ENCODE data around the gene CTCFL. TPM values are rescaled to one million over a fixed set of nuclear protein-coding genes. Genes with fewer than 3 reads are reported as not detected.
A peak's percentile ranks its signal among the peaks of the same experiment; 100 is the strongest.

Gene CTCFL
- total and polyA plus RNA-seq, 4 experiments from 2014 or later: not detected

DNA sequence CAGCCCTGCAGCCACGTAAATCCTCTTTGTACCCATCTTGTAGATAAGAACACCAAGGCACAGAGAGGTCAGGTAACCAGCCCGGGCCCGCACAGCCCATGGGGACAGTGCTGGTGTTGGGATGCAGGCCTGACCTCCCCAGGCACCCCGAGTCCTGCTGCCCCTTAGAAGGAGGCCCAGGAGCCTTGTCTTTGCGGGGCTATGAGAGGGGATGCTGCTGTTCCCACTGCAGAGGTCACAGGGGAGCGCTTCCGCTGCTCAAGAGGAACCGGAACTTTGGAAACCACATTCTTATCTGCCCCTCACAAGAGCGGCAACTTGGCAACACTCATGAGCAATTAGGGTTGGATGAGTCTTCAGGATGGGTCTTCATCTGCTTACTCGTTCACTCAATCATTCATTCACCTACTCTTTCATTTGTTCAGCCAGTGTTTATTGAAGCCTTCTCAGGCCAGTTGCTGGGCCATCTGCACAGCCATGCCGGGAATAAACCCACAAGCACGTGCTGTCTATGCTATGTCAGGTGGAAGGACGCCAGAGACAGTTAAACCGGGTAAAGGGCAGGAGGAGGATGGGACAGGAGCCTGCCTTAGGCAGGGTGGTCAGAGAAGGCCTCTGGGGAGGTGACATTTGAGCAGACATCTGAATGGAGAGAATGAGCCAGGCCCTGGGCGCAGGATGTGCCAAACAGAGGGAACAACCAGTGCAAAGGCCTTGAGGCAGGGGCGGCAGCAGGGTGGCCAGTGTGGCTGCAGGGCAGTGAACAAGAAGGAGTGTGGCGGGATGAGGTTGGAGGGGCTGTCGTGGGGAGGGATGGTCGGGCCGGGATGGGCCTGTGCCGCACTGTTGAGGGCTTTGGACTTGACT is 72.9 kb downstream of the CTCFL start:
- Mint-ChIP-seq H3K27me3 (no peaks in the 10 kb centered on the region), H3K4me3 (peak overlapping the region in 6 of 8 donors; percentile 28 to 81 (median 47)), H3K4me1 (peaks cover 18 to 35% (median 30%) of the 10 kb centered on the region in 4 donors), H3K36me3 (no peaks in the 10 kb centered on the region), H3K27ac (peak overlapping the region; percentile 43 to 81 (median 73)), H3K9me3 (peaks cover 0 to 3% (median 0%) of the 10 kb centered on the region in 8 donors)
- H3K9me3 ChIP-seq (ENCODE audit: control insufficient read depth in 1 of 2, low read length in 2 of 2): no peaks in the 10 kb centered on the region
- no peaks in the 10 kb centered on the region for H3K36me3 ChIP-seq (ENCODE audit: insufficient read depth, low read length)
- CTCF ChIA-PET (ENCODE audit: partially characterized antibody): no interaction called here
- POLR2A ChIA-PET (ENCODE audit: partially characterized antibody): interaction anchor here (0.8 kb wide), 1 partner anchor 54 kb away, joined by 3 read pairs; no protein-coding TSS in a partner anchor
- no peak overlapping the region for H3K27ac ChIP-seq (ENCODE audit: low read depth, low read length)
- H3K27me3 ChIP-seq (ENCODE audit: insufficient read depth, low read length): no peaks in the 10 kb centered on the region
- peaks cover 39% of the 10 kb centered on the region for H3K4me1 ChIP-seq (ENCODE audit: insufficient read depth, low read length)
- H3K4me3 ChIP-seq (ENCODE audit: low read length in 2 of 2): no peak overlapping the region
- DNase-seq: peak in 3 of 5 donors; percentile 18 to 43 (median 22)
- intact Hi-C loops (cut with micrococcal nuclease): no loop called here

DNA sequence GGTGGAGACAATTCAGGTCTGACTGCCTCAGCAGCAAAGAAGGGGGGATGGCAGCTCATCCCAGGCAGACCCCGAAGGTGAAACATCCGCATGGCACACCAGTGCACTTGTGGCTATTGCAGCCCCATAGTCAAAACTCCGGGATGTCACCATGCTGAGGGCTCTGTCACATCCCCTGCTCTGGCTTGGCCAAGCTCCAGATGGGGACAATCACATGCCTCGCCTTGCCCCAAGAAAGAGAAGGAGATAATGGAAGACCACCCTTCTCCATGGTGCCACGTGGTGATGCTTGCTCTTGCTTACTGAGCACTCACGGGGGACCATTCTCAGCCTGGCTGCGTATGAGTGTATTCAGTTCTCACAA is 73.5 kb downstream of the CTCFL start:
- no peaks in the 10 kb centered on the region for H3K36me3 ChIP-seq (ENCODE audit: insufficient read depth, low read length)
- peaks cover 39% of the 10 kb centered on the region for H3K4me1 ChIP-seq (ENCODE audit: insufficient read depth, low read length)
- H3K36me3 Mint-ChIP-seq: no peaks in the 10 kb centered on the region
- H3K4me3 Mint-ChIP-seq: peak overlapping the region in 3 of 8 donors; percentile 39 to 81 (median 55)
- H3K4me1 Mint-ChIP-seq: peaks cover 19 to 35% (median 30%) of the 10 kb centered on the region in 4 donors
- POLR2A ChIA-PET (ENCODE audit: partially characterized antibody): interaction anchor here (0.8 kb wide), 1 partner anchor 53 kb away, joined by 3 read pairs; no protein-coding TSS in a partner anchor
- no peak overlapping the region for H3K27ac ChIP-seq (ENCODE audit: low read depth, low read length)
- H3K27ac Mint-ChIP-seq: peak overlapping the region in 4 of 7 donors; percentile 35 to 81 (median 56)
- no peaks in the 10 kb centered on the region for H3K9me3 ChIP-seq (ENCODE audit: control insufficient read depth in 1 of 2, low read length in 2 of 2)
- H3K27me3 Mint-ChIP-seq: no peaks in the 10 kb centered on the region
- no peak for DNase-seq
- no peaks in the 10 kb centered on the region for H3K27me3 ChIP-seq (ENCODE audit: insufficient read depth, low read length)
- intact Hi-C loops (cut with micrococcal nuclease): no loop called here
- peaks cover 0 to 3% (median 0%) of the 10 kb centered on the region in 8 donors for H3K9me3 Mint-ChIP-seq
- H3K4me3 ChIP-seq (ENCODE audit: low read length in 2 of 2): no peak overlapping the region
- CTCF ChIA-PET (ENCODE audit: partially characterized antibody): no interaction called here

DNA sequence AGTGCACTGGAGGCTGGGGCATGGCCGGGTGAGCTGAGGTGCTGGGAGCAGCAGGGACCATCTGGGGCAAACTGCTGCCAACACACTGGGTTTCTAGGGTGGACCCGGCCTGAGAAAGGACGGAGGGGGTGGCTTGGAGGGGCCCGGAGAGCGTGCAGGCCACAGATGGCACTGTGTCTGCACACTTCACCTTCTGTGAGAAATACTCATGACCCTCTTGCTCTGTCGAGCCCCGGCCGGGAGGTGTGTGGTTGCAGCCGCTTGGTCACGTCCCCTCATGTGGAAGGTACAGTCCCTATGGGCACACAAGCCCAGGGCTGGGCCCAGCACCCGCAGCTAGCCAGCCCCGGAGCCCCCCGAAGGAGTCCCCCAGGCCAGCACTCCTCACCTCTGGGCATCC is 74.0 kb downstream of the CTCFL start:
- no peak for DNase-seq
- peaks cover 0 to 3% (median 0%) of the 10 kb centered on the region in 8 donors for H3K9me3 Mint-ChIP-seq
- peak overlapping the region in 1 of 7 donors; percentile 30 for H3K27ac Mint-ChIP-seq
- Histone ChIP-seq H3K9me3 (ENCODE audit: control insufficient read depth in 1 of 2, low read length in 2 of 2) (no peaks in the 10 kb centered on the region), H3K4me3 (ENCODE audit: low read length in 2 of 2) (no peak overlapping the region), H3K27ac (ENCODE audit: low read depth, low read length) (no peak overlapping the region), H3K4me1 (ENCODE audit: insufficient read depth, low read length) (peaks cover 39% of the 10 kb centered on the region), H3K27me3 (ENCODE audit: insufficient read depth, low read length) (no peaks in the 10 kb centered on the region), H3K36me3 (ENCODE audit: insufficient read depth, low read length) (no peaks in the 10 kb centered on the region)
- CTCF ChIA-PET (ENCODE audit: partially characterized antibody): interaction anchor here (0.9 kb wide), 1 partner anchor 16 kb away, joined by 3 read pairs; no protein-coding TSS in a partner anchor
- H3K36me3 Mint-ChIP-seq: no peaks in the 10 kb centered on the region
- H3K4me1 Mint-ChIP-seq: peaks cover 19 to 35% (median 30%) of the 10 kb centered on the region in 4 donors
- POLR2A ChIA-PET (ENCODE audit: partially characterized antibody): interaction anchor here (0.8 to 1.7 kb wide), 3 partner anchors 52 to 58 kb away, joined by 3 to 6 read pairs (median 6); no protein-coding TSS in a partner anchor
- H3K27me3 Mint-ChIP-seq: no peaks in the 10 kb centered on the region
- intact Hi-C loops (cut with micrococcal nuclease): no loop called here
- H3K4me3 Mint-ChIP-seq: peak overlapping the region in 4 of 8 donors; percentile 29 to 64 (median 59)

DNA sequence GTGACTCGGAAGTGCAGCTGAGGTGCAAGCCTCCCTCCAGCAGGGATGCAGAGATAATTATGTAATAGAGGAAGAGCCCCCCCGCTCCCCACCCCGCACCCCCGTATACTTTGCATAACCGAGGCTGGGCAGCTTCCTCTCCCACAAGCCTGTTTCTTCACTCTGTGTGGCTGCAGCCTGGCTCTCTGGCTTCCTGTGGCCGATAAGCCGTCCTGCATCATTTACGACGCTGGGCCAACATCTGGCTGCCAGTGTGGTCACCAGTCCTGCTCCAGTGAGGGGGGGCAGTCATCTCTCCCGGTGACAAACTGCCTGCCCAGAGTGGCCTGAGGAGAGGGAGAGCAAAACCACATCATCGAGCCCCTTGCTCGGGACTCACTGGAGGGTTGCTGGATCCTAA is 74.5 kb downstream of the CTCFL start:
- Histone ChIP-seq H3K9me3 (ENCODE audit: control insufficient read depth in 1 of 2, low read length in 2 of 2) (no peaks in the 10 kb centered on the region), H3K4me1 (ENCODE audit: insufficient read depth, low read length) (peaks cover 39% of the 10 kb centered on the region), H3K36me3 (ENCODE audit: insufficient read depth, low read length) (no peaks in the 10 kb centered on the region), H3K27ac (ENCODE audit: low read depth, low read length) (no peak overlapping the region), H3K27me3 (ENCODE audit: insufficient read depth, low read length) (no peaks in the 10 kb centered on the region), H3K4me3 (ENCODE audit: low read length in 2 of 2) (no peak overlapping the region)
- Mint-ChIP-seq H3K27ac (no peak overlapping the region), H3K4me3 (peak overlapping the region in 5 of 8 donors; percentile 29 to 64 (median 57)), H3K4me1 (peaks cover 19 to 35% (median 30%) of the 10 kb centered on the region in 4 donors), H3K27me3 (peaks cover 0 to 2% of the 10 kb centered on the region in 2 donors), H3K9me3 (peaks cover 0 to 3% (median 0%) of the 10 kb centered on the region in 8 donors), H3K36me3 (no peaks in the 10 kb centered on the region)
- ChIA-PET POLR2A (ENCODE audit: partially characterized antibody) (interaction anchor here (1.0 to 1.7 kb wide), 2 partner anchors 52 to 58 kb away, joined by 6 read pairs; no protein-coding TSS in a partner anchor), CTCF (ENCODE audit: partially characterized antibody) (interaction anchor here (0.9 kb wide), 1 partner anchor 15 kb away, joined by 3 read pairs; no protein-coding TSS in a partner anchor)
- no peak for DNase-seq
- intact Hi-C loops (cut with micrococcal nuclease): no loop called here

DNA sequence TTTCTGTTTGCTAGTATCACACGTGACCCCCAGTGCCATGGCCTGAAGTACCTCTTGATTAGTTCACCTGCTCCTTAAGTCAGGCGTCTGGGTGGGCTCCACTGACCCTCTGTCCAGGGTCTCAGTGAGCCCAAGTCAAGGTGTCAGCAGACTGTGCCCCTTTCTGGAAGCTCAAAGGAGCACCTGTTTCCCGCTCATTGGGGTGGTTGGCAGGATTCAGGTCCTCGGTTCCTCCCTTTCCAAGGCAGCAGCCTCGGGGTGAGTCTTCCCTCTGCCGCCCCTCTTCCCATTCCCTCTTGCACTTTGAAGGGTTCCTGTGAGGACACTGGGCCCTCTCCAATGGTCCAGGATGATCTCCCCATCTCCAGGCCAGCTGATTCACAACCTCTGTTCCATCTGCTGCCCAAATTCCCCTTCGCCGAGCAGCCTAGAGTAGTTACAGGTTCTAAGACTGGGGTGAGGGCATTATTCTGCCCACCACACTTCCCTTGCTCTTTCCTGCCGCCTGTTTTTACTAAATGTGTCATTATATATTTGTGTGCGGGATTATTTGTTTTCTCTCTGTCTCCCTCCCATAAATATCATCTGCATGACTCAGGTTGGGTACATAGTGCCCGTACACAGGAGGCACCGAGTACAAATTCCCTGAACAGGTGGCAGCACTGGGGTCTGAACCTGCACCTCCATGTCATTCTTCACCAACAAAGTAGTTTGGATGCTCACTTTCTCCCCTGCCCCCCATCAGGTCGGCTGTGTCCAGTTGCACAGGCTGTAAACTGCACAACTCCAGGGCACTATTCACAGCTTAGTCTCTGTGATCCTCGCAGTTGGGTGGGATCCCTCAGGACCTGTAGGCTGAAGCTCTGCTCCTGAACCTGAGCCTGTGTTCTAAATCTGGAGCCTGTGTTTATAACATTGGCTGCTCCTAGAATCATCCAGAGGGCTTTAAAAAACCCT is 75.3 kb downstream of the CTCFL start:
- intact Hi-C loops (cut with micrococcal nuclease): no loop called here

DNA sequence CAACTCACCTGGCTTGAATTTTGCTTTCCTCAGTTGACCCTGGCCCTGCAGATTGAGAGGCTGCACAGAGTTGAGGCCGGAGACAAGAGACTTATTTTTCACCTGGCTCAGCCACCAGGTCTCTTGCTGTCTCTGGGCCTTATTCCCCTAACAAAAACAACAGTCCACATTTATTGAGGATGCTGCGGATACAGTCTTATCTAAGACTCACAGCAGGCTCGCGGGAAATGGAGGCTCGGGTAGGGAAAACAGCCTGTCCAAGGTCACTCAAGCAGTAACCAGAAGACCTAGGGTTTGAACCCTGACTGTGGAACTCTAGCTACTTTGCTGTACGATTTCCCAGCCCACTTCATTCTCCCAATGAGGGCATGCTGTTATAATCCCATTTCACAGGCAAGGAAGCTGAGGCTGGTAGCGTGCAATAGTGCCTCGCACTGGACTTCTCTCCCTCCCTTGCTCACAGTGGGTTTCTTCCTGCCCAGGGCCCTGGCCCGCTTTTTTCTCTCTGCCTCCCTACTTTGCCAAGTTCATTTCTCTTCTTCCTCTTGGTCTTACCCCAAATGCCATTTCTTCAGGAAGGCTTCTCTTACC is 76.1 kb downstream of the CTCFL start:
- DNase-seq: no peak
- Histone ChIP-seq H3K9me3 (ENCODE audit: control insufficient read depth in 1 of 2, low read length in 2 of 2) (no peaks in the 10 kb centered on the region), H3K27ac (ENCODE audit: low read depth, low read length) (no peak overlapping the region), H3K27me3 (ENCODE audit: insufficient read depth, low read length) (no peaks in the 10 kb centered on the region), H3K4me1 (ENCODE audit: insufficient read depth, low read length) (peaks cover 39% of the 10 kb centered on the region), H3K36me3 (ENCODE audit: insufficient read depth, low read length) (no peaks in the 10 kb centered on the region), H3K4me3 (ENCODE audit: low read length in 2 of 2) (no peak overlapping the region)
- H3K4me1 Mint-ChIP-seq: peaks cover 19 to 35% (median 30%) of the 10 kb centered on the region in 4 donors
- H3K27ac Mint-ChIP-seq: peak overlapping the region in 2 of 7 donors; percentile 25 to 62
- peaks cover 0 to 2% of the 10 kb centered on the region in 2 donors for H3K27me3 Mint-ChIP-seq
- no peaks in the 10 kb centered on the region for H3K36me3 Mint-ChIP-seq
- intact Hi-C loops (cut with micrococcal nuclease): no loop called here
- no peak overlapping the region for H3K4me3 Mint-ChIP-seq
- H3K9me3 Mint-ChIP-seq: peaks cover 0 to 3% (median 0%) of the 10 kb centered on the region in 8 donors
- POLR2A ChIA-PET (ENCODE audit: partially characterized antibody): interaction anchor here (1.7 kb wide), 1 partner anchor 56 kb away, joined by 6 read pairs; no protein-coding TSS in a partner anchor
- CTCF ChIA-PET (ENCODE audit: partially characterized antibody): no interaction called here

More for the DNA sequence above, 75.3 kb downstream of the CTCFL start:
- Histone ChIP-seq H3K27me3 (ENCODE audit: insufficient read depth, low read length) (no peaks in the 10 kb centered on the region), H3K9me3 (ENCODE audit: control insufficient read depth in 1 of 2, low read length in 2 of 2) (no peaks in the 10 kb centered on the region), H3K4me1 (ENCODE audit: insufficient read depth, low read length) (peaks cover 39% of the 10 kb centered on the region), H3K27ac (ENCODE audit: low read depth, low read length) (no peak overlapping the region), H3K4me3 (ENCODE audit: low read length in 2 of 2) (no peak overlapping the region), H3K36me3 (ENCODE audit: insufficient read depth, low read length) (no peaks in the 10 kb centered on the region)
- Mint-ChIP-seq H3K27me3 (peaks cover 0 to 2% of the 10 kb centered on the region in 2 donors), H3K9me3 (peaks cover 0 to 3% (median 0%) of the 10 kb centered on the region in 8 donors), H3K4me3 (peak overlapping the region in 5 of 8 donors; percentile 21 to 61 (median 32)), H3K4me1 (peaks cover 19 to 35% (median 30%) of the 10 kb centered on the region in 4 donors), H3K36me3 (no peaks in the 10 kb centered on the region), H3K27ac (peak overlapping the region in 1 of 7 donors; percentile 25)
- POLR2A ChIA-PET (ENCODE audit: partially characterized antibody): interaction anchor here (1.0 to 1.7 kb wide), 2 partner anchors 52 to 57 kb away, joined by 6 read pairs; no protein-coding TSS in a partner anchor
- DNase-seq: no peak
- CTCF ChIA-PET (ENCODE audit: partially characterized antibody): no interaction called here

Data from CD4-positive, alpha-beta memory T cell (primary cell).